Kidney (tissue), 14 donors: Measurements from ENCODE around the gene ADAMTS12. TPM values are rescaled to one million over a fixed set of nuclear protein-coding genes. Genes with fewer than 3 reads are reported as not detected.

ENCODE experiments used
- DNase-seq, 5 donors: peaks; one replicate each; pipeline ENCODE4 v3.0.0-alpha.2; 2013 to 2020
- FAIRE-seq: peaks from 2 replicates; lab custom pipeline; 2012; peaks lifted over from hg19 to GRCh38; lab: Jason Lieb, UNC
- H3K27ac ChIP-seq, 2 donors: one replicate each; pipeline ENCODE4 v1.7.0; 2013; ENCODE audit warnings: low read depth in 2 of 2, low read length in 2 of 2, inconsistent platforms in 1 of 2
- H3K27me3 ChIP-seq: one replicate; pipeline ENCODE4 v1.7.1; 2013; ENCODE audit warnings: low read length, inconsistent platforms; ENCODE audit not compliant: control insufficient read depth, insufficient read depth
- H3K36me3 ChIP-seq, 3 donors: one replicate each; pipeline versions ENCODE4 v1.7.0 to v1.7.1; 2013; ENCODE audit warnings: low read length in 3 of 3, control low read depth in 1 of 3, inconsistent platforms in 1 of 3; ENCODE audit not compliant: insufficient read depth in 3 of 3, control insufficient read depth in 2 of 3
- H3K4me1 ChIP-seq, 3 donors: one replicate each; pipeline versions ENCODE4 v1.7.0 to v1.7.1; 2013; ENCODE audit warnings: low read length in 3 of 3, inconsistent platforms in 1 of 3, low read depth in 1 of 3; ENCODE audit not compliant: control insufficient read depth in 2 of 3, insufficient read depth in 2 of 3
- H3K4me3 ChIP-seq, 3 donors: one replicate each; pipeline versions ENCODE4 v1.7.0 to v1.8.1; 2013; ENCODE audit warnings: low read length in 3 of 3, control low read depth in 1 of 3, inconsistent platforms in 1 of 3
- H3K9ac ChIP-seq, 3 donors: one replicate each; pipeline versions ENCODE4 v1.7.0 to v1.7.1; 2013; ENCODE audit warnings: low read length in 3 of 3, control low read depth in 1 of 3, inconsistent platforms in 1 of 3
- H3K9me3 ChIP-seq, 3 donors: one replicate each; pipeline versions ENCODE4 v1.7.0 to v1.7.1; 2013; ENCODE audit warnings: low read length in 3 of 3, control low read depth in 1 of 3, inconsistent platforms in 1 of 3; ENCODE audit not compliant: control insufficient read depth in 2 of 3, insufficient read depth in 1 of 3
- CTCF ChIP-seq: IDR thresholded peaks from 3 replicates; pipeline ENCODE4 v1.5.1; 2012; ENCODE audit warnings: mild to moderate bottlenecking, moderate library complexity, borderline replicate concordance; ENCODE audit not compliant: insufficient read depth; ENCODE audit errors: extremely low read depth
- intact Hi-C: fragments of 100-400 bp; cut with DNase I; formaldehyde crosslinking; loops from one replicate; pipeline ENCODE4 v1.11.1; 2022
- polyA plus RNA-seq: library from polyadenylated mRNA; stranded (reverse); fragments of 350-450 nt; fragmentation: Illumina TruSeq; extraction: RNeasy Lipid Tissue Mini Kit (QIAGEN cat#74804); gene quantifications from one replicate; pipeline ENCODE4 v1.2.3, GENCODE V29; 2014; ENCODE audit warnings: low read depth, low replicate concordance; ENCODE audit not compliant: insufficient read depth
- total RNA-seq: library from RNA; stranded (reverse); fragmentation: NEBNext Ultra II Directional; extraction: Animal tissue kit (Norgen Biotek cat#: 25700); gene quantifications from one replicate; pipeline ENCODE4 v1.2.1, GENCODE V29; 2021
- donor health status: control.
- donor health status: control.
- donor health status: control.
- donor health status: control.
- donor health status: control.
- donor health status: DM: yes; HTN: yes; CAD: no.
- donor health status: Normal renal cell carcinoma (clear cell type).

Gene ADAMTS12
- total and polyA plus RNA-seq, 2 donors from 2014 or later = 0.75 to 2.0 TPM

DNA sequence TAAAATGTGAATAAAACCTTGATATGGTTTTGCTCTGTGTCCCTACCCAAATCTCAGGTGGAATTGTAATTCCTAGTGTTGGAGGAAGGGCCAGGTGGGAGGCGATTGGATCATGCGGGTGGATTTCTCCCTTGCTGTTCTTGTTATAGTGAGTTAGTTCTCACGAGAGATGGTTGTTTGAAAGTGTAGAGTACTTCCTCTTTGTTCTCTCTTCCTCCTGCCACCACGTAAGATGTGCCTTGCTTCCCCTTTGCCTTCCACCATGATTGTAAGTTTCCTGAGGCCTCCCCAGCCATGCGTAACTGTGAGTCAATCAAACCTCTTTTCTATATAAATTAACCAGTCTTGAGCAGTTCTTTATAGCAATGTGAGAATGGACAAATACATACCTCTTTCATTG lies 416.1 kb downstream of the ADAMTS12 start:
- no peak for TF ChIP-seq CTCF
- FAIRE-seq (no peak), DNase-seq (no peak)
- Histone ChIP-seq H3K9ac (no peak overlapping the region), H3K4me3 (no peak overlapping the region), H3K4me1 (no peaks in the 10 kb centered on the region), H3K27me3 (no peaks in the 10 kb centered on the region), H3K36me3 (peaks cover 0 to 5% (median 0%) of the 10 kb centered on the region in 3 donors), H3K9me3 (no peaks in the 10 kb centered on the region), H3K27ac (no peak overlapping the region)
- intact Hi-C loops = no loop called here

GRCh38 chr5:33474931-33475499 lies 416.8 kb downstream of the ADAMTS12 start:
- DNase-seq = no peak
- no peak overlapping the region for H3K9ac ChIP-seq
- H3K9me3 ChIP-seq = no peaks in the 10 kb centered on the region
- peaks cover 0 to 5% (median 1%) of the 10 kb centered on the region in 3 donors for H3K36me3 ChIP-seq
- H3K4me1 ChIP-seq = no peaks in the 10 kb centered on the region
- no peak overlapping the region for H3K4me3 ChIP-seq
- intact Hi-C loops = no loop called here
- no peak for FAIRE-seq
- H3K27me3 ChIP-seq = no peaks in the 10 kb centered on the region
- TF ChIP-seq CTCF = no peak
- H3K27ac ChIP-seq = no peak overlapping the region

GRCh38 chr5:33474004-33474403 lies 417.8 kb downstream of the ADAMTS12 start:
- no peak for TF ChIP-seq CTCF
- H3K4me1 ChIP-seq = no peaks in the 10 kb centered on the region
- H3K36me3 ChIP-seq = peaks cover 0 to 5% (median 5%) of the 10 kb centered on the region in 3 donors
- DNase-seq (no peak), FAIRE-seq (no peak)
- no peaks in the 10 kb centered on the region for H3K27me3 ChIP-seq
- intact Hi-C loops = no loop called here
- no peaks in the 10 kb centered on the region for H3K9me3 ChIP-seq
- H3K4me3 ChIP-seq = no peak overlapping the region
- no peak overlapping the region for H3K27ac ChIP-seq
- no peak overlapping the region for H3K9ac ChIP-seq

Other genes starting within 250 kb of the ADAMTS12 start
- gene RXFP3, start 44.4 kb upstream of the ADAMTS12 start, total RNA-seq = not detected
- not detected for gene RXFP3, start 44.4 kb upstream of the ADAMTS12 start, polyA plus RNA-seq
- 0.22 TPM for gene SLC45A2, start 92.7 kb upstream of the ADAMTS12 start, total RNA-seq
- 0.22 TPM for gene SLC45A2, start 92.7 kb upstream of the ADAMTS12 start, polyA plus RNA-seq
- gene AMACR, start 116.1 kb upstream of the ADAMTS12 start, total RNA-seq = 291 TPM
- gene AMACR, start 116.1 kb upstream of the ADAMTS12 start, polyA plus RNA-seq = 155 TPM
- gene C1QTNF3, start 151.2 kb upstream of the ADAMTS12 start, total RNA-seq = 38.4 TPM
- gene C1QTNF3, start 151.2 kb upstream of the ADAMTS12 start, polyA plus RNA-seq = 6.3 TPM